HG03558 (cell line): ENCODE results near the gene HDAC4.

ENCODE experiments used
- ATAC-seq: cut with Tn5 transposase; IDR thresholded peaks from one replicate; pipeline ENCODE4 v1.9.1; 2021; ENCODE audit warnings: moderate number of reproducible peaks; ENCODE audit not compliant: unreplicated experiment; ENCODE audit errors: extremely low read depth

The HDAC4 gene

GRCh38 chr2:239124152-239124899, 276.5 kb downstream of the HDAC4 start:
- ATAC-seq = no peak

GRCh38 chr2:239122421-239123110, 278.3 kb downstream of the HDAC4 start:
- ATAC-seq = no peak

- no peak for ATAC-seq
These were observed 279.2 kb downstream of the HDAC4 start for GRCh38 chr2:239121600-239122012.

- ATAC-seq = no peak
These were observed 280.2 kb downstream of the HDAC4 start for GRCh38 chr2:239120664-239121063.

GRCh38 chr2:239119346-239120126, 281.3 kb downstream of the HDAC4 start:
- ATAC-seq = no peak

GRCh38 chr2:239118675-239119211, 282.1 kb downstream of the HDAC4 start:
- no peak for ATAC-seq

GRCh38 chr2:239118264-239118663, 282.6 kb downstream of the HDAC4 start:
- no peak for ATAC-seq

GRCh38 chr2:239117831-239118230, 283.0 kb downstream of the HDAC4 start:
- no peak for ATAC-seq

GRCh38 chr2:239116456-239117246, 284.2 kb downstream of the HDAC4 start:
- no peak for ATAC-seq

- no peak for ATAC-seq
These were observed 285.2 kb downstream of the HDAC4 start for GRCh38 chr2:239115616-239116015.

- ATAC-seq = no peak
These were observed 286.1 kb downstream of the HDAC4 start for GRCh38 chr2:239114616-239115265.

GRCh38 chr2:239114119-239114581, 286.7 kb downstream of the HDAC4 start:
- no peak for ATAC-seq

GRCh38 chr2:239113615-239114014, 287.2 kb downstream of the HDAC4 start:
- ATAC-seq = no peak

- no peak for ATAC-seq
These were observed 287.6 kb downstream of the HDAC4 start for GRCh38 chr2:239113171-239113570.

GRCh38 chr2:239112127-239112774, 288.6 kb downstream of the HDAC4 start:
- no peak for ATAC-seq

GRCh38 chr2:239111401-239112100, 289.3 kb downstream of the HDAC4 start:
- ATAC-seq = no peak

- ATAC-seq = no peak
These were observed 290.2 kb downstream of the HDAC4 start for GRCh38 chr2:239110595-239111048.

- no peak for ATAC-seq
These were observed 290.8 kb downstream of the HDAC4 start for GRCh38 chr2:239109928-239110545.
